ENCODE data around the gene CKAP2. TPM values are rescaled to one million over a fixed set of nuclear protein-coding genes. Genes with fewer than 3 reads are reported as not detected.

CKAP2 gene
- total RNA-seq, 4 donors from 2014 or later: 6.0 to 16.3 (median 7.5) TPM

DNA sequence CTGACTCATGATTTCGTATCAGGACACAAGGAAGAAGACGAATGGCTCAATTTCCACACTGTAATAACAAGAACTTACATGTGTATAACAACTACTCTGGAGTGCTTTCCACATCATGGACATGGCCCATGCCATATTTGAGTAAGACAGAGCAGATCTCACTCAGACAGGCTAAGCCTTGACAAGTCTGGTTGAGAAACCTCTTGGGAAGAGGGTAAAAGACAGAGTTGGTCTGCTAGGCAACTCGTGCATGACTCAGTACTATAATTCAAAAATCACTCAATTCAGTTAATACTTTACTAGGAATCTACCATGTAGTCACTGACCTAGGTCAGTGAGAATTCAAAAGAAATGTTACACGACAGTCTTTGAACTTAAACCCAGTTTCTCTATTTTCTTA, 43.6 kb upstream of the CKAP2 start:
- Histone ChIP-seq H3K36me3 (peaks cover 0 to 47% (median 17%) of the 10 kb centered on the region in 4 donors), H3K9me3 (no peaks in the 10 kb centered on the region), H3K27me3 (no peaks in the 10 kb centered on the region), H3K27ac (no peak overlapping the region), H3K4me3 (no peak overlapping the region), H3K4me1 (peaks cover 0 to under 1% (median 0%) of the 10 kb centered on the region in 4 donors)
- 78 to 79% methylated on average over 3 to 4 of the region's 4 CpGs for WGBS, 2 donors (ENCODE audit: low coverage in 1 of 2)
- no peak for DNase-seq
- intact Hi-C loops (cut with DNase I; ENCODE audit: low total_unique reads) (no loop called here), in situ Hi-C loops (cut with MboI; ENCODE audit: low pct_ligation_motif_present in 1 of 4, low pct_unique_long_range_greater_than_20kb in 1 of 4, low sequenced_read_pairs in 3 of 4) (no loop called here)
- no peak for TF ChIP-seq POLR2AphosphoS5 (IDR thresholded peaks at IDR 0.05)
- TF ChIP-seq, protein P1, sequence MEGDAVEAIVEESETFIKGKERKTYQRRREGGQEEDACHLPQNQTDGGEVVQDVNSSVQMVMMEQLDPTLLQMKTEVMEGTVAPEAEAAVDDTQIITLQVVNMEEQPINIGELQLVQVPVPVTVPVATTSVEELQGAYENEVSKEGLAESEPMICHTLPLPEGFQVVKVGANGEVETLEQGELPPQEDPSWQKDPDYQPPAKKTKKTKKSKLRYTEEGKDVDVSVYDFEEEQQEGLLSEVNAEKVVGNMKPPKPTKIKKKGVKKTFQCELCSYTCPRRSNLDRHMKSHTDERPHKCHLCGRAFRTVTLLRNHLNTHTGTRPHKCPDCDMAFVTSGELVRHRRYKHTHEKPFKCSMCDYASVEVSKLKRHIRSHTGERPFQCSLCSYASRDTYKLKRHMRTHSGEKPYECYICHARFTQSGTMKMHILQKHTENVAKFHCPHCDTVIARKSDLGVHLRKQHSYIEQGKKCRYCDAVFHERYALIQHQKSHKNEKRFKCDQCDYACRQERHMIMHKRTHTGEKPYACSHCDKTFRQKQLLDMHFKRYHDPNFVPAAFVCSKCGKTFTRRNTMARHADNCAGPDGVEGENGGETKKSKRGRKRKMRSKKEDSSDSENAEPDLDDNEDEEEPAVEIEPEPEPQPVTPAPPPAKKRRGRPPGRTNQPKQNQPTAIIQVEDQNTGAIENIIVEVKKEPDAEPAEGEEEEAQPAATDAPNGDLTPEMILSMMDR (IDR thresholded peaks at IDR 0.05): no peak
- TF ChIP-seq POLR2A (IDR thresholded peaks at IDR 0.05): no peak
- TF ChIP-seq EP300 (IDR thresholded peaks at IDR 0.05; ENCODE audit: low read depth): no peak

DNA sequence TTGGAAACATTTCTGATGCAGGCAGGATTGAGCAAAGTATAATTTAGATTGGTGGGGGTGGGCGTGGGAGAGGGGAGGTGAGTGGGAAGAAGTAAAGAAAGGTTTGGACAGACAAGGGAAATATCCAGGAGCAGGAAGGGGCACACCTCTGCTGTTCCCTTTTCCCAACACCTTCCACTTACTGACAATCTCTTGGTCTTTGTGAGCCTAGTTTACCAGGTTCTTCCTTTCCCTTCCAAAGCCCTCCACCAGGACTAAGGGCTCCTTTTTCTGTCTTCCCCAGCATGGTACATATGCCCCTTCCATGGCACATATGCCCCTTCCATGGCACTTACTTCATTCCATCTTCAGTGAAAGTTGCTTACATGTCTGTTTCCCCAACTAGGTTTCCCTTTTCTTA, 43.1 kb upstream of the CKAP2 start:
- H3K36me3 ChIP-seq: peaks cover 0 to 52% (median 18%) of the 10 kb centered on the region in 4 donors
- in situ Hi-C loops (cut with MboI; ENCODE audit: low pct_ligation_motif_present in 1 of 4, low pct_unique_long_range_greater_than_20kb in 1 of 4, low sequenced_read_pairs in 3 of 4): no loop called here
- H3K4me3 ChIP-seq: no peak overlapping the region
- no peak for TF ChIP-seq POLR2A (IDR thresholded peaks at IDR 0.05)
- TF ChIP-seq POLR2AphosphoS5 (IDR thresholded peaks at IDR 0.05): no peak
- no peak for TF ChIP-seq EP300 (IDR thresholded peaks at IDR 0.05; ENCODE audit: low read depth)
- TF ChIP-seq, protein P1 (IDR thresholded peaks at IDR 0.05): no peak
- H3K27ac ChIP-seq: no peak overlapping the region
- intact Hi-C loops (cut with DNase I; ENCODE audit: low total_unique reads): no loop called here
- H3K9me3 ChIP-seq: no peaks in the 10 kb centered on the region
- H3K27me3 ChIP-seq: no peaks in the 10 kb centered on the region
- DNase-seq: no peak
- no peaks in the 10 kb centered on the region for H3K4me1 ChIP-seq
- WGBS, 2 donors (ENCODE audit: low coverage in 1 of 2): 91 to 100% methylated on average over 1 of the region's 1 CpG

DNA sequence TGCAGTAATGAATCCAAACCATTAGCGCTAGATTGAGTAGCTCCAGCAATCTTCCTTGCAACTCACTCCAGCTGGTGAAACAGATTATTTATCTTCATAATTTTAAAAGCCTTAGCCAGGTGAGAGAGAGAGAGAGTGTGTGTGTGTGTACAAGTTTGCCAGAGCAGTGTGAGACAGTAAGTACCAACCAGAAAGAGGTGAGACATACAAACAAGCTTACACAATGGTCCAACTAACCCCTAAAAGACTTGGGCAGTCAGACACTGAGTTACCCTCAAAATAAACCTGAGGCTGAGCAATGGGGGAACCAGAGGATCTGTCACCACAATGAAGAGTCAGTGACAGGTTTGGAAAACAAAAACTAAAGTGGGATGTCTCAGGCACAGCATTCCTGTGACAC, 41.2 kb upstream of the CKAP2 start:
- no peaks in the 10 kb centered on the region for H3K4me1 ChIP-seq
- 92 to 97% methylated on average over 1 of the region's 1 CpG for WGBS, 2 donors (ENCODE audit: low coverage in 1 of 2)
- no peak for TF ChIP-seq EP300 (IDR thresholded peaks at IDR 0.05; ENCODE audit: low read depth)
- TF ChIP-seq POLR2AphosphoS5 (IDR thresholded peaks at IDR 0.05): no peak
- TF ChIP-seq POLR2A (IDR thresholded peaks at IDR 0.05): no peak
- TF ChIP-seq, protein P1 (IDR thresholded peaks at IDR 0.05): no peak
- no peaks in the 10 kb centered on the region for H3K9me3 ChIP-seq
- no peak overlapping the region for H3K27ac ChIP-seq
- no peaks in the 10 kb centered on the region for H3K27me3 ChIP-seq
- no peak overlapping the region for H3K4me3 ChIP-seq
- in situ Hi-C loops (cut with MboI; ENCODE audit: low pct_ligation_motif_present in 1 of 4, low pct_unique_long_range_greater_than_20kb in 1 of 4, low sequenced_read_pairs in 3 of 4): no loop called here
- intact Hi-C loops (cut with DNase I; ENCODE audit: low total_unique reads): no loop called here
- no peak for DNase-seq
- peaks cover 0 to 63% (median 20%) of the 10 kb centered on the region in 4 donors for H3K36me3 ChIP-seq

DNA sequence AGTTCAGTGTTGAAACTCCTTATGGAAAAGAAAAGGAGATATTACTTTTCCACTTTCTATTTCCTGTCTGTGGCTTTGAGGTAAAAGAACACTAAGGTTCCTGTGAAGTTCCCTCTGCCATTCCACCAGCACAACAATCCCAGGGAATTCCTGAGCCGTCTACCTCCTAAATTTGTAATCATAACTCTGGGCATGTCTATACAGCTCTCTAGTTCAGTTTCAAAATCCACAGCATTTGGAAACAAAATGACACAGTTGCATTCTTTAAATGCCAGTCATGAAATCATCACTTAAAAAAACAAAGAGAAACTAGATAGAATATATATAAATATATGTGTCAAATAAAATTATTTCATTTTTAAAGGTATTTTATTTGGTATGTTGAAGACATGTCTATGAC, 40.3 kb upstream of the CKAP2 start:
- DNase-seq: no peak
- in situ Hi-C loops (cut with MboI; ENCODE audit: low pct_ligation_motif_present in 1 of 4, low pct_unique_long_range_greater_than_20kb in 1 of 4, low sequenced_read_pairs in 3 of 4): no loop called here

More for the DNA sequence above, 40.3 kb upstream of the CKAP2 start:
- Histone ChIP-seq H3K4me3 (no peak overlapping the region), H3K36me3 (peaks cover 0 to 63% (median 20%) of the 10 kb centered on the region in 4 donors), H3K9me3 (no peaks in the 10 kb centered on the region), H3K27me3 (no peaks in the 10 kb centered on the region), H3K27ac (no peak overlapping the region), H3K4me1 (no peaks in the 10 kb centered on the region)
- intact Hi-C loops (cut with DNase I; ENCODE audit: low total_unique reads): no loop called here
- WGBS, 2 donors (ENCODE audit: low coverage in 1 of 2): 73% methylated on average over 1 of the region's 1 CpG; no CpG with 5 or more reads in 1 of the 2 donors
- TF ChIP-seq, protein P1 (IDR thresholded peaks at IDR 0.05): no peak
- TF ChIP-seq EP300 (IDR thresholded peaks at IDR 0.05; ENCODE audit: low read depth) (no peak), POLR2A (IDR thresholded peaks at IDR 0.05) (no peak), POLR2AphosphoS5 (IDR thresholded peaks at IDR 0.05) (no peak)
